OCI-LY7 (cell line): Measurements from ENCODE around the gene ABCC12. TPM values are rescaled to one million over a fixed set of nuclear protein-coding genes. Genes with fewer than 3 reads are reported as not detected.

ENCODE experiments used
- BruUV-seq: library from RNA; stranded (reverse); fragments of 400-500 nt; replicated peaks from 2 replicates; lab custom pipeline; 2021; lab: Mats Ljungman, UMichigan
- CTCF ChIA-PET: fragments of 300-600 bp; sonication (Branson Sonifier 250); formaldehyde crosslinking; loops from one replicate; lab custom pipeline; 2022; ENCODE audit warnings: antibody characterized with exemption; ENCODE audit not compliant: unreplicated experiment; lab: Charles Lee
- POLR2A ChIA-PET: fragments of 300-600 bp; sonication (Branson Sonifier 250); formaldehyde crosslinking; loops from one replicate; lab custom pipeline; 2022; ENCODE audit warnings: antibody characterized with exemption; lab: Charles Lee
- DNase-seq: peaks from one replicate; pipeline ENCODE4 v3.0.0-alpha.2; 2015; ENCODE audit warnings: low spot score
- H2AFZ ChIP-seq: fragments of 200-600 bp; sonication (generic), shearing (Covaris generic); 2 replicates; pipeline ENCODE4 v1.6.1; 2014; ENCODE audit warnings: mild to moderate bottlenecking, antibody characterized with exemption, low read length, moderate library complexity
- H3K27ac ChIP-seq: fragments of 200-600 bp; sonication (generic); 2 replicates; pipeline ENCODE4 v1.5.1; 2014; ENCODE audit warnings: mixed run types, low read depth, mild to moderate bottlenecking, moderate library complexity, low read length, inconsistent platforms; ENCODE audit not compliant: poor library complexity, severe bottlenecking
- H3K36me3 ChIP-seq: fragments of 200-600 bp; sonication (generic); 2 replicates; pipeline ENCODE4 v1.6.1; 2014; ENCODE audit warnings: mild to moderate bottlenecking, antibody characterized with exemption, low read length, moderate library complexity, mixed read lengths; ENCODE audit not compliant: insufficient read depth
- H3K4me1 ChIP-seq: fragments of 200-600 bp; sonication (generic); 2 replicates; pipeline ENCODE4 v1.5.1; 2014; ENCODE audit warnings: mild to moderate bottlenecking, low read length; ENCODE audit not compliant: insufficient read depth, poor library complexity, severe bottlenecking
- H3K4me2 ChIP-seq: fragments of 200-600 bp; sonication (generic); 2 replicates; pipeline ENCODE4 v1.6.1; 2014; ENCODE audit warnings: mild to moderate bottlenecking, low read length
- H3K4me3 ChIP-seq: fragments of 200-600 bp; sonication (generic); 2 replicates; pipeline ENCODE4 v1.5.1; 2014; ENCODE audit warnings: mild to moderate bottlenecking, low read depth, low read length; ENCODE audit not compliant: poor library complexity, severe bottlenecking
- H3K79me2 ChIP-seq: fragments of 200-600 bp; sonication (generic); 2 replicates; pipeline ENCODE4 v1.6.1; 2016; ENCODE audit warnings: low read depth, mild to moderate bottlenecking, low read length, moderate library complexity, mixed read lengths; ENCODE audit not compliant: insufficient read depth
- H3K9me2 ChIP-seq: fragments of 200-600 bp; sonication (generic); 2 replicates; pipeline ENCODE4 v1.6.1; 2016; ENCODE audit warnings: mild to moderate bottlenecking, low read length, mixed read lengths; ENCODE audit not compliant: insufficient read depth
- H3K9me3 ChIP-seq: fragments of 200-600 bp; sonication (generic); 2 replicates; pipeline ENCODE4 v1.6.1; 2014; ENCODE audit warnings: mild to moderate bottlenecking, mixed run types, low read length, mixed read lengths
- H4K20me1 ChIP-seq: fragments of 200-600 bp; sonication (generic); 2 replicates; pipeline ENCODE4 v1.6.1; 2014; ENCODE audit warnings: mild to moderate bottlenecking, antibody characterized with exemption, low read length, moderate library complexity, mixed read lengths; ENCODE audit not compliant: insufficient read depth
- CTCF ChIP-seq: fragments of 200-600 bp; sonication (generic); conservative IDR thresholded peaks from 2 replicates; pipeline ENCODE4 v1.5.1; 2014; ENCODE audit warnings: mild to moderate bottlenecking, antibody characterized with exemption, low read length, moderate library complexity, mixed read lengths
- EZH2phosphoT487 ChIP-seq: fragments of 200-600 bp; sonication (generic); IDR thresholded peaks from 2 replicates; pipeline ENCODE4 v1.6.1; 2018; ENCODE audit warnings: low read depth, borderline replicate concordance, mild to moderate bottlenecking, mixed run types, antibody characterized with exemption, low read length, moderate library complexity, mixed read lengths
- intact Hi-C: fragments of 100-400 bp; cut with micrococcal nuclease; formaldehyde crosslinking; loops from one replicate; pipeline ENCODE4 v1.10.0; 2022; ENCODE audit not compliant: unreplicated experiment
- total RNA-seq, 2 experiments: library from RNA; depleted of rRNA in 1 of 2; stranded (reverse); fragments of >200 nt in 1 of 2; shearing (Covaris generic) in 1 of 2; gene quantifications; 2 replicates each; pipeline ENCODE4 v1.2.3, GENCODE V29; 2014 to 2022

The ABCC12 gene
- total RNA-seq, 2 experiments from 2014 or later: not detected

DNA sequence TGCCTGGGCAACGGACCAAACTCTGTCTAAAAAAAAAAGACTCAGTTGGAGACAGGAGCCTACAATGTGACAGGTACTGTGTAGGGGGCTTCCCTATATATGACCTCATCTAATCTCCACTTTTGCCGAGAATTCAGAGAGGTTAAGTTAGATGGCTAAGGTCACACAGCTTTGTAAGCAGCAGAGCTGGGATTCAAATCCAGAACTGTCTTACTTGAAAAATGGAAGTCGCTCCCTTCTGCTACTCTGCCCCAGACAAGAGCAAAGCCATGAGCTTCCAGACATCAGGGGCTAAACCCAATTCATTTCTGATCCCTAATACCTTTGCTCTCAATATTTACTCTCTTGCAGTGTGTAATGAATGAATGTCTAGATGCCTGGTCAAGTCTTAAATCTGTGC lies 41.5 kb upstream of the ABCC12 start:
- no peak overlapping the region for H2AFZ ChIP-seq
- H3K4me2 ChIP-seq: no peak overlapping the region
- no peaks in the 10 kb centered on the region for H3K9me3 ChIP-seq
- no peak overlapping the region for H3K27ac ChIP-seq
- TF ChIP-seq CTCF (no peak), EZH2phosphoT487 (no peak)
- H3K79me2 ChIP-seq: no peaks in the 10 kb centered on the region
- no peaks in the 10 kb centered on the region for H3K9me2 ChIP-seq
- DNase-seq: no peak
- no peaks in the 10 kb centered on the region for H3K36me3 ChIP-seq
- ChIA-PET CTCF (no interaction called here), POLR2A (interaction anchor here (0.7 kb wide), 1 partner anchor 13 kb away, joined by 3 read pairs; no protein-coding TSS in a partner anchor)
- no peak overlapping the region for H3K4me3 ChIP-seq
- H3K4me1 ChIP-seq: no peaks in the 10 kb centered on the region
- no peaks in the 10 kb centered on the region for H4K20me1 ChIP-seq
- no TSS peak for BruUV-seq
- intact Hi-C loops: no loop called here

GRCh38 chr16:48194828-48195556 lies 39.2 kb upstream of the ABCC12 start:
- ChIA-PET POLR2A (no interaction called here), CTCF (no interaction called here)

More at GRCh38 chr16:48194828-48195556, 39.2 kb upstream of the ABCC12 start:
- TF ChIP-seq CTCF (no peak), EZH2phosphoT487 (no peak)
- H2AFZ ChIP-seq: no peak overlapping the region
- H3K79me2 ChIP-seq: no peaks in the 10 kb centered on the region
- DNase-seq: no peak
- no peaks in the 10 kb centered on the region for H4K20me1 ChIP-seq
- no peaks in the 10 kb centered on the region for H3K9me2 ChIP-seq
- intact Hi-C loops: no loop called here
- no TSS peak for BruUV-seq
- H3K36me3 ChIP-seq: no peaks in the 10 kb centered on the region
- no peak overlapping the region for H3K4me3 ChIP-seq
- no peaks in the 10 kb centered on the region for H3K4me1 ChIP-seq
- H3K9me3 ChIP-seq: no peaks in the 10 kb centered on the region
- H3K27ac ChIP-seq: no peak overlapping the region
- H3K4me2 ChIP-seq: no peak overlapping the region
